NOMO-1 treated with dmso at 0.1 percent for 144 hours (cell line): Measurements from ENCODE around the gene TSC2.
"Not testable (repeated sequence)": the region's sequence is repeated elsewhere in the genome, so short reads cannot be mapped to it uniquely, and the experiment has no call there.

ENCODE experiments used
- DNase-seq: peaks from one replicate; lab custom pipeline; 2025; ENCODE audit not compliant: unreplicated experiment; lab: John Stamatoyannopoulos, UW

Gene TSC2

DNA sequence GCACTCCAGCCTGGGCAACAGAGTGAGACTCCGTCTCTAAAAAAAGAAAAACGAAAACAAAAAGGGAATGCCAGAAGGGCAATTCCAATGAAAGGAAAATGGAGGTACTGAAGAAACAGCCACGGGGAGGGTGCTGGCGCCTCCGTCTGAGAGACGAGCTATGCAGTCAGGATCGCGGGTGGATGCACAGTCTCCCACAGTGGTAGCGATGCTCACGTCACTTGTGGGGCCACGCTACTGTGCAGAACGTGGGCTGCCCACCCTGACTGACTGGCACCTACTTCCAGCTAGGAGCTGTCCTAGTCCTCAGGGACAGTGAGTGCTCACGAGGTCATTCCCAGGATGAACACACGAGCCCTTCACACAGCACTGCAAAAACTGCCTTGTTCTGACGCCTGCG lies 53.8 kb downstream of the TSC2 start:
- not testable (repeated sequence) for DNase-seq

DNA sequence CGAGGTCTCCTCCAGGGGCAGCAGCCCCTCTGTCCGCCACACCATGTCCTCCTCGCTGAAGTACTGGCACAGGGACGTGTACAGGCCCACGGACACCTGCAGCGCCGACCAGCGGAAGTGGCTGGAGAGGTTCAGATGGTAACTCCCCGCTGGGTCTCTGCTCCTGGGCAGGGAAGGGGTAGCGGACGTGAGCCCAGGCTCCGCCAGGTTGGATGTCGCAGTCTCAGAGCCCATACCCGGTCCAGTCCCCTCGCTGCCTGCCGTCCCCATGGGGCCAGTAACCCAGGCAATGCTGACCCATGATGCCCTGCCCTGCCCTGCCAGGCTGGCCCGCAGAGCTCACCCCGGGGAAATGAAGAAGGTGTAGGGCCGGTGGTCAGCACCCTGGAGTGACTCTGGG lies 54.7 kb downstream of the TSC2 start:
- DNase-seq: no peak

DNA sequence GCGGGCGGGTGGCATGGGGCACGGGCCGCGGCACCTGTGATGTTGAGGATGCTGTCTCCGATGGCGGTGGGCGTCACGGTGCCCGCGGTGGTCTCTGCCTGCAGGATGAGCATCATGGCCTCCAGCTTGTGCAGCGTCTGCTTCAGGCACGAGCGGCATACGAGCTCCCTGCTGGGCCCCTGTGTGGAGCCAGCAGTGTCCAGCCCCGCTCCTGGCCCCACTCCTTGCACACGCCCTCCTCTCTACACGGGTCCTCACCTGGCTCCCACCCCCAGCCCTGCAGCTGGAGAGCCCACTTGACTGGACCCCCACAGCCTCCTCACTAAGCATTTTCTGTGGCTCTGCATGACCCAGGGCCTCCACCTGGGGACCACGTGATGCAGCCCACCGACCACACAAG lies 56.7 kb downstream of the TSC2 start:
- not testable (repeated sequence) for DNase-seq

DNA sequence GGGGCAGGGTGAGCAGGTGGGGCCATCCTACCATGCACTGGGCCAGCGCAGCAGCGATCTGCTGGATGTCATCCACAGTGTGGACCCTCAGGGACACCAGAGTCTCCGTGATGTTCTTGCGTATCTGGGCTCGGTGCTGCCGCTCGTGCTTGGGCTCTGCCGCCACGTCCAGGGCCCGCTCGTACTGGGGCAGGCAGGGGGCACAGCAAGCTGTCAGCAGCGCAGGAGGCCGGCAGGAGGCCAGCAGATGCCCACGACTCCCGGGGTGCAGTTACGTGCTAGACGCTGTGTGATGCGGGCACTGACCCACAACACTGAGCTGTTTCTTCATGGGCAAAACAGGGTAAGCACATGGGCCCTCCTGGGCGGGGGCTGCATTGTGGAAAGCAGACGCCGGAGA lies 57.5 kb downstream of the TSC2 start:
- DNase-seq: not testable (repeated sequence)

DNA sequence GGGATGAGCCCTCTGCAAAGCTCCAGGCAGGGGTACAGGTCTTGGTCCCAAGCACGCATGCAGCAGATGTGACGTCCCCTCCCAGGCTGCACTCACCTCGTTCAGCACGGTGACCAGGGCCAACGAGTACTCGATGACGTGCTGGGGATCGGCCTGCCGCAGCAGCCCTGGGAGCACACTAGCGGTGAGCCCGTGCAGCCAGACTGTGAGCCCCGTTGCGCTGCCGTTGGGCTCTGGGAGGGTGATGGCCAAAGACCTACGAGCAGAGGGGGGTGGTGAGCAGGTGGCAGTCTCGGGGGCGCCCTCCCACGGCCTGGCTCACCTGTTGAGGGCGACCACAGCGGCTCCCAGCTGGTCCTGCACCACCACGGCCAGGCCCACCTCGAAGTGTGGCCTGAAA lies 58.0 kb downstream of the TSC2 start:
- DNase-seq: not testable (repeated sequence)

DNA sequence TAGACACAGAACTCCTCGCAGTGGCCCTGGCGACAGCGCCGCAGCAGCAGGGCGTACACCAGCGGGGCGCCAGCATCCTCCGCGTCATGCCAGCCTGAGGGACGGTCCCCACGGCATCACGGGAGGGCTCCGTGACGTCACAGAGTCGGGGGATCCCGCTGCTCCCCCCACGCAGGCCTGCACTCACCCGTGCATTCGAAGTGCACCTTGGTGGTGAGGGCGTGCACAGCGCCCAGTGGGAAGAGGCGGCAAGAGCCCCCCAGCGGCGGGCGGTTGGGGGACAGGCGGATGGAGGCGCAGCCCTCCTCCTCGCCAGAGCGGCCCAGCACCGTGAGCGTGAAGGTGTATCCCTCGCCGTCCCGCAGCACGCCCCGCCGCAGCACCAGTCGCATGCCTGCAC lies 58.4 kb downstream of the TSC2 start:
- DNase-seq: not testable (repeated sequence)

DNA sequence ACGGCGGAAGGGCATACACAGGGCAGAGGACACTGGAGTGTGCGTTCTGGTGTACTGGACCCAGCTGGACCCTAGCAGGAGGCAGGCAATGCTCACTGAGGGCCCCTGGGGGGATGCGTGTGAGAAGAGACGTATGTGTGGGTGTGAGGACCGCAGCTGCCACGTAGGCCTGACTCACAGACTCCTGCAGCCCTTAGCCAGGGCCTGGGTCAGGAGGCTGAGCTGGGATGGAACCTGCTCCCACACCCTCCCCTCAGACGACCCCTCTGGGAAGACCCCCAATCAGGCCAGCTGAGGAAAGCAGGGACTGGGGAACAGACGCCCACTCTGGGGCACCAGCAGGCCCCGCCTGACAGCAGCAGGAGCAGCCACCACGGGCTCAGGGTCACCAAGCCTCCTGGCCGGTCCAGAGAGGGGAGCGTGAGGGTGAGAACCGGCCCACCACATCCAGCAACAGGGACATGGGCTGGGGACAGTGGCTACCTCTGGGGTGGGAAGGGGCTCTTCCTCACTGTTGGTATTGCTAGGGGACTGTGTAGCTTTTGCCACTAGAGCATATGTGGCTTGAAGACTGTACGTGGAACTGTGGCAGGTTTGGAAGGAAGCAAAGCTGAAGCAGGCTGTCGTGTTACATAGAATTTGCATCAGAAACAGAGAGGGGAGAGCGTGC lies 59.5 kb downstream of the TSC2 start:
- DNase-seq: not testable (repeated sequence)

DNA sequence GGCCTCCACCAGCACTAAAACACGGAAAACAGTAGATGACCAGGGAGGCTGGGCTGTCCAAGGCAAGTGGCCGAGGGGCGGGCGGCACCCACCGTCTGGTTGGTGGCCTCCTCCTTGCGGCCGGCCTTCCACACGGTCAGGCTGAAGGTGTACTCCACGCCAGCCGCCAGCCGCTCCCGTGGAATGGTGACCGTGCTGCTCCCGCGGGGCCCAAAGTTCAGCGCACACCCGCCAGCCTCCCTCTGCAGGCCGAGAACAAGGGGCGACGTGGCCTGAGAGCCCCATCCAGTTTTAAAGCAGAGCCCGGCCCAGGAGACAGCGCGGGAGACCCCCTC lies 60.0 kb downstream of the TSC2 start:
- DNase-seq: not testable (repeated sequence)

DNA sequence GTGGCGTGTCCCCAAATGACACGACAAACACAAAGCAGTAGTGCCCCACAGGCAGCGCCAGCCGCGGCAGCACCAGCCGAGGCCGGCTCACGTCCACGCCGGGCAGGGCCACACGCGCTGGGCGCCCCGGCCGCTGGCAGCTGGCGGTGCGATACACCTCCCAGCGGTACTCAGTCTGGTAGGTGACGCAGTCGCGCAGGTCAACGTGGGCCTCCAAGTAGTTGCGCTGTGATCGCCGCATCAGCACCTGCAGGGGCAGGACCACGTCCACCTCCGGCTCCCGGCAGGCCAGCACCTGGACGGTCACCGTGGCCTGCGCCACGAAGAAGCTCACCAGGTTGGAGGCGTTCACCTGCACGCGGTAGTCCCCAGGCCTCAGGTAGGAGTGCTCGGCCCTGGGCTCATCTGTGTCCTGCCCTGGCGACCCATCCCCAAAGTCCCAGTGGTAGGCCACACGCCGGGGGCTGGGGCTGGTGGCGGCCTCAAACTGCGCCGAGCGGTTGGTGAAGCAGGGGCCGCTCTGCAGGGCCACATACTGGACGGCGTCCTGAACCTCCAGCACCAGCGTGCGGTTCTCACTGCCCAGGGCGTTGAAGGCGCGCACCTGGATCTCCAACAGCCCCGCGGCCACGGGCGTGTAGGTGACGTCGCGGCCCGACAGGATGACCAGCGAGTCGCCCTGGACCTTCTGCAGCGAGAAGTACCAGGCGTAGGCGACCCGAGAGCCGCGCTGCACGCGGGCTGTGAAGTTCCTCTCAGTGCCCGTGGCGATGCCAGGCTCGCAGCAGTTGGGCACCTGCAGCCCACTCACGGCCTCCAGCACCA lies 60.9 kb downstream of the TSC2 start:
- not testable (repeated sequence) for DNase-seq

DNA sequence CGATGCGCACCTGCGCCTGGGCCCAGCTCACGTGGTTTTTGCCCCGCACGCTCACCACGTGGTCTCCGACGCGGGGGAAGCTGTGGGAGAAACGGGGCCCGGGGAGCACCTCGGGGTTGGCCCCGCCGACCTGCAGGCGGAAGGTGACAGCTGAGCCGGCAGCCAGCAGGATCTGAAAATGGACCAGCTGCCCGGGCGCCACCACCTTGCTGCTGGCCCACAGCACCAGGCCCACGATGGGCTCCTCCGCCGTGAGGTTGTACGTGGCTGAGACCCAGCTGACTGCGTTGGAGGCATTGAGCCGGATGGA lies 61.4 kb downstream of the TSC2 start:
- DNase-seq: not testable (repeated sequence)

DNA sequence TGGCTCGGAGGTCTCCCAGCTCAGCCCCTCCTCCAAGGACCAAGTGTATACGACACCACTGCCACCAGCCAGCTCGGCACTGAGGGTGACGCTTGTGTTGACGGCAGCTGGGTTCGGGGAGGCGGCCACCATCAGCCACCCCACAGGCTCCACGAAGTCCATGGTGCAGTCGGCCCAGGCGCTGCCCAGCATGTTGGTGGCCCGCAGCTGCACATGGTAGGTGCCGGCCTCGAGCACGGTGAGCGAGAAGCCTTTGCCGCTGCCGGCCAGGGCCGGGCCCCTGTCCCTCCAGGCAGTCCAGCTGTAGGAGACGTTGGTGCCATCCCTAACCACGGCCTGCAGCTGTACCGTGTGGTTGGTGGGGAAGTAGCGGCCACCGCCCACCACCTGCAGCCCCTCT lies 62.1 kb downstream of the TSC2 start:
- DNase-seq: not testable (repeated sequence)

DNA sequence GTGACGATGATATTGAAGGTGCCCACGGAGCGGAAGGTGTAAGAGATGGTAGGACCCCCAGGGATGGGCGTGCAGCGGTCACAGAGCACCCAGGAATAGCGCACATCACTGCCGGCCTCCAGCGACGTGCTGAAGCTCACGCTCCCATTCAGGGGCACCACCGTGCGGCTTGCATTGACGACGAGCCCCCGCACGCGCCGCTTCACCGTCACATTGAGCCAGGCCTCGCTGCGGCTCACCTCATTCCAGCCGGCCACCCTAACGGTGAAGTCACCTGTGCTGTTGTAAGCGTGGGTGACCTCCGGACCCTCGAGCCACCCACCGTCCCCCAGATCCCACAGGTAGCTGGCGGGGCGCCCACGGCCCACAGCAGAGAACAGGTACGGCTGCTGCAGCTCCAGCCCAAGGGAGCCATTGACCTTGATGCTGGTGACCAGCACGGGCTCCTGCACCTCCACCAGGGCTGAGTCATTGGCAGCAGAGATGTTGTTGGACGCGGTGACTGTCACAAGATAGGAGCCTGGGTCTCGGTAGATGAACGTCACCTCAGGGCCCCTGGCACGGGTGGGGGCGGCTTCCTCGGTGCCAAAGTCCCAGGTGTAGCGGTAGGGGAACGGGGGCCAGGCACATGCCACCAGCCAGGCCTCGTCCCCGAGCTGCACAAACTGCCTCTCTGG lies 62.7 kb downstream of the TSC2 start:
- not testable (repeated sequence) for DNase-seq

DNA sequence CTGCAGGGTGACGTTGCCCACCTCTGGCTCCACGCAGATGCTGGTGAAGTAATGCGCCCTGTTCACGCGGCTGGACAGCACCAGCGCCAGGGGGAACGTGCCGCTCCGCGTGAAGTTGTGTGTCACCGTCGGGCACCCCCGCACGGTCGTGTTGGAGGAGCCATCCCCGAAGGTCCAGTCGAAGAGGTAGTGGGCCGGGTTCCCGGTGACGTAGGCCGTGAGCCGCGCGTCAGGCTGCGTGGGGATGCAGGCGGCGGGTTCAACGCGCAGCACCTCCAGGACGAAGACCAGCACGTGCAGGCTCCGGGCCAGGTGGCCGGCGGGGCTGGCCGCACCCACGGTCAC lies 63.2 kb downstream of the TSC2 start:
- not testable (repeated sequence) for DNase-seq

DNA sequence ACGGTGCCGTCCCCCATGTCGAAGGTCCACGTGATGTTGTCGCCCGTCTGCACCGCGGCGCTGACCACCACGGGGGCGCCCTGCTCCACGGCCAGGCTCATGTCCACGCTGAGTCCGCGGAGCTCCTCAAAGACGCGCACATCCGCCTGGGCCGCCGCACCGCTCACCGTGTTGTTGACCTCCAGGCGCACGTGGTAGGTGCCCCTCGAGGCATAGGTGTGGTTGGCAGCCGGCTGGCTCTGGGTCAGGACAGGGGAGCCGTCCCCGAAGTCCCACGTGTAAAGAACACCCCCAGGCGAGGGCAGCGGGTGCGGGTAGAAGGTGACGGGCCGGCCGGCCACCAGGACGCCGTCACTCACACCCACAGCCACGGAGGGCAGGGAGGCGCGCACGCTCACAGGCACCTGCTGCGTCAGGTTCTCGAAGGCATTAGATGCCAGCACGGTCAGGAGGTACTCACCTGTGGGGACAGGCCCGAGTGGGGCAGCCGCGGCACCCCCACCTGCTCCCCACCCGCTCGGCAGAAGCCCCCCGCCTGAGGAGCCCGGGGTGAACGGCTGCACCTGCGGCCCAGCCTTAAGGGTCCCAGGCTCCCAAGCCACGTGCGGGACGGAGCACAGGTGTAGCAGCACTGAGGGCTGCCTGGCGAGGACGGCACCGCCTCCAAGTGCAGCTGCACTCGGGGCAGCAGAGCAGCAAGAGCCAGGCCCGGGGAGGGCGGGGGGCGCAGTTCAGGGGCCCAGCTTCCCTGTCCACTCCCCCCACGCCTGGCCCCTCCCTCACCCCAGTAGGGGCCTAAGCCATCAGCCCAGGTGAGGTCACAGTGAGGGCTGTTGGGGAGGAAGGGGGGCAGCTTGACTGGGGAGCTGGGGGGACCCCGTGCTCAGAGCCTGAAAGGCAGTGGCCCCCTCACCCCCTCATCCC lies 63.9 kb downstream of the TSC2 start:
- not testable (repeated sequence) for DNase-seq

DNA sequence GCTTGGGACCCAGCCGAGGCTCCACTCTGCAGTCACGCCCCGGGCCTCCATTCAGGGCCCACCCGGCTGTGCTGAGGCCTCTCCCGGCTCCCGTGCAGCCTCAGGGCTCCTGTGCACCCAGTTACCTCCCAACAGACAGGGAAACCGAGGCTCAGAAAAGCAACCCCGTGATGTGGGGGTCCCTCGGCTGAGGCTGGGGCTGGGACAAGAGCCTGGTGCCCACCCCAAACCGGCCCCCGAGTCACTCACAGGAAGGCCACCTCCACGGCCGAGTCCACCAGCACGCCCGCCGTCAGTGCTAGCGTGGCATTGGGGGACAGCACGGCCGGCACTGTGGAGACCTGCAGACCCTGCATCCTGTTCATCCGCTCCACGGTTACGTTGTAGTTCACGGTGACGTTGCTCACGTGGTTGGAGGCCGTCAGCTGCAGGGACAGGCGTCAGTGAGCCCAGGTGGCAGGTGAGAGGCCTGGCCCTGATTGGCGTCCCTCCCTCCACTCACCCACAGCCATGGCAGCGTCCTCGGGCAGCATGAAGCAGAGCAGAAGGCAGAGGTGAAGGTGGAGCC lies 64.8 kb downstream of the TSC2 start:
- not testable (repeated sequence) for DNase-seq

DNA sequence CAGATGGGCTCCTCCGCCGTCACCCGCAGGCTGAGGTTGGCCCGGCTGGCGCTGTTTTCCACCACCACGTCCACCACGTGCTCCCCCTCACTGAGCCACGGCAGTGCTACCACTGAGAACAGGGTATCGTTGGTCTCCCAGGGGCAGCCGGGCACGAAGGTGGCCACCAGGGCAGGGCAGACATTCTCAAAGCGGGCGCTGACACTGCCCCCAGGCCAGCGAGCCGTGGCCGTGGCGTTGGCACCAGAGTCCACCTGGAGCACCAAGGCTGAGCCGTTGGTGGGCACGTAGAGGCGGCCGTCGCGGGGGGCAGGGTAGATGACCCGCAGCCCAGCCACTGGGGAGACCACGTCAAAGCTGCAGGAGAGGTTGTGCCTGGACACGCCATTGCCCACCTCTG lies 66.4 kb downstream of the TSC2 start:
- DNase-seq: not testable (repeated sequence)

DNA sequence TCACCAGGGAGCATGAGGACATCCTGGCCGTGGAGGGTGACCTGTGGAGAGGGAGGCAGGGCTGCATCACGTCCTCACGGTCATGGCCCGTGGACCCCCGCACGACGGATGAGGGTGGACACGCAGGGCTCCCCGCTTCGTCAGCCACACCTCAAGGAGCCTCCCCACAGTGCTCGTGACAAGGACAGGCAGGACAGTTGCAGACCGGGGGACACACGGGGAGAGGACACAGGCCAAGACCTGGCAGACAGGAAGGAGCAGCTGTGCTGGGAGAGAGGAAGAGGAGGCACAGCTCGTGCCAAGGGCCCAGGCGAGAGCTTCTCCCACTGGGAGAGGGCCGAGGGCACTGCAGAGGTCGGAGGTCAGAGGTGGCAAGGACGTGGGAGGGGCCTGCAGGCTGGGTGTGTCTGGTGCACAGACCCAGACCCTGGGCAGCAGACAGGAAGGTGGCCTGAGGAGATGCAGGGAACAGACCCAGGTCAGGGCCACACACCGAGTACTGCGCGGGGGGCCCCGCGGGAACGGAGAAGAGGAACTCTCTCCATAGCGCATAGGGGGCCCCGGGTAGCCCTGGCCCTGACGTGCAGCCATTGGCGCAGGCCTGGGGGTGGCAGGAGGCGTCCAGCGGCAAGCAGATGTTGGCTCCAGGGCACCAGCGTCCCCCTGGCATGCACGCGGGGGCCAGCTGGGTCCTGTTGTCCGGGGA lies 67.3 kb downstream of the TSC2 start:
- DNase-seq: not testable (repeated sequence)

DNA sequence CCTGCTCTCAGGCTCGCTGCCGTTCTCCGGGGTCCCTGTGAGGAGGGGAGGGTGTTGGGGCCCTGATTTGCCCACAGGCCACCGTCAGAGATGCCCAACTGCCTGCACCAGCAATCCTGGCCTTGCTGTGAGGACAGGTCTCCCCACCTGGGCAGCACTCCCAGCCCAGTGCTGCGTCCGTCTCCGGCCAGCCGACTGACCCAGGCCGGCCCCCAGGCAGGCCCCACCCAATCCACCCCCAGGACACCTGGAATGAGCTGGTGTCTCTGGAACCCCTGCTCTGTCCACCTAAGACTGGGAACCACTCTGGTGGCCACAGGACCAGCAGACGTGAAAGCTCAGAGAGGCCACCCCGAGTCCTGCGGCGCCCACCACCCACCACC lies 67.8 kb downstream of the TSC2 start:
- DNase-seq: no peak

DNA sequence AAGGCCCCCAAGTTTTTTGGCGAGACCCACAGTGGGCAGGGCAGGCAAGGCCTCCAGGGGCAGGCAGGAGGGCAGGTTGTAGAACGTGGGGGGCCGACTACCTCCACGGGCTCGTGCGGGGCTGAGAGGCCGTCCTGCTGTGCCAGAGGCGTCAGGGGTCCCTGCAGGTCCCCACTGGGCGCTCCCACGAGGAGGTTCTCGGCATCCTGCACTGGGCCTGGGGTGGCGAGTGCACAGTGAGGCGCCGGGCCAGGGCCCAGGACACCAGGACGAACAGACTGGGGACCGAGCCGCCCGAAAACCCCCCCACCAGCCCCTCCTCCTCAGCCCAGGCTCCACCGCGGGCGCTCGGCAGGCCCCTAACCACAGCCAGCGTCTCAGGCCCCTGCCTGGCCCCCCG lies 68.6 kb downstream of the TSC2 start:
- DNase-seq: not testable (repeated sequence)

DNA sequence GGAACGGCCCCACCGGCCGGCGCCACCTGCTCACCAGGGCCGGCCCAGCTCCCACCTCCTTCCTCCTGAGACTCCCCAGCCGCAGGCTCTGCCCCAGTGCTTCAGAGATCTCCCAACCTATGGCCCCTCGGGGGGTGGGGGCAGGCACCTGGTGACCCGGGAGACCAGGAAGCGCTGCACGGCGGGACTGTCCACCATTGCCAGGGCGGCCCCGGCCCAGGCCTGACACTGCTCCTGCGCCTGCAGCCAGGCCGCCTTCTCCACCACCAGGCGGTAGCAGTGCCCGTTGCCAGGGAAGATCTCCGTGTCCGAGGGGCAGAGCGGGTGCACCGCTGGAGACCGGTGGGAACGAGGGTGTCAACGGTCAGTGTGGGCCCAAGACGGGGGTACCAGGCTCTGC lies 69.6 kb downstream of the TSC2 start:
- DNase-seq: not testable (repeated sequence)
